GM12874 (cell line): ENCODE results near the gene POPDC2.

Experiments
- TF ChIP-seq, protein P1 (sequence below): IDR thresholded peaks from 2 replicates; pipeline ENCODE4 v1.5.1; 2011; ENCODE audit warnings: low read depth, mild to moderate bottlenecking, control low read depth, low read length, moderate library complexity; ENCODE audit not compliant: insufficient read depth

POPDC2 gene

DNA sequence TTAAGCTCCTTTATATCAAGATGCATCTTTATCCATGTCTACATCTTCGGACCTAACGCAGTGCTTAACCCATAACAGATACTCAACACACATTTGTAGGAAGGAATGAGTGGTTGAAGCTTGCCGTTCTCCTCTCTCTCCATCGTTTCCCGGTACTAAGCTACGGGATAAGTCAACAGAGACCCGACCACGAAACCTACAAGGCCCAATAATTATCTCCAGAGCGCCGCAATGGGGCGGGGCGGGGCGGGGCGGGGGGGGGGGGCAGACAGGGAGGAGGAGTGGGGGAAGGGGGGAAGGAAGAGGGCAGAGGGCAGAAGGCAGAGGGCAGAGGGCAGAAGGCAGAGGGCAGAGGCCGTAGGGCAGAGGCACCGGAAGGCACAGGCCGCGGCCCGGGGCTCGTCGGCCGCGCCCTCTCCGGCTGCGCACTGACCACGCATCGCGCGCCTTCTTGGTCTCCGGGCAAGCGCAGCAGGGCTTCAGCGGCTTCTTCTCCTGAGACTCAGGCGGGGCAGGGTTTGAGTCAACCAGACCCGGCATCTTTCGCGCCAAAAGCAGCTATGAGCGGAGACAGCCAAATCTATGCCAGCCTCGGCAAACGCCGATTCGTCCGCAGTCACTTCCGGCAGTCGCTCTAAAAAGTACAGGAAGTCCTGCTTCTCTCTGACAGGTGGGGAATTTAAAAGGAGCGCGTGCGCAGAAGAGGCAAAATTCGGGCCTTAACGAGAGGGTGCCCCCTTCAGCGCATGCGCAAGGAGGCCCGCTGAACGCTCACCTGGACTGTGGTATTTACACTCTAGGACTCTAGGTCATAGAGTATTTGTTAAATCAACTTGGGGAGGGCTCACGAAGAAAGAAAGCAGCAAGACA, 16.6 kb upstream of the POPDC2 start, which contains the start of gene COX17:
Gene COX17, minus strand, starts transcription at position 636 of the 870 bp plus-strand sequence. Its CDS starts 96 bp downstream, at position 540.
- TF ChIP-seq, protein P1, sequence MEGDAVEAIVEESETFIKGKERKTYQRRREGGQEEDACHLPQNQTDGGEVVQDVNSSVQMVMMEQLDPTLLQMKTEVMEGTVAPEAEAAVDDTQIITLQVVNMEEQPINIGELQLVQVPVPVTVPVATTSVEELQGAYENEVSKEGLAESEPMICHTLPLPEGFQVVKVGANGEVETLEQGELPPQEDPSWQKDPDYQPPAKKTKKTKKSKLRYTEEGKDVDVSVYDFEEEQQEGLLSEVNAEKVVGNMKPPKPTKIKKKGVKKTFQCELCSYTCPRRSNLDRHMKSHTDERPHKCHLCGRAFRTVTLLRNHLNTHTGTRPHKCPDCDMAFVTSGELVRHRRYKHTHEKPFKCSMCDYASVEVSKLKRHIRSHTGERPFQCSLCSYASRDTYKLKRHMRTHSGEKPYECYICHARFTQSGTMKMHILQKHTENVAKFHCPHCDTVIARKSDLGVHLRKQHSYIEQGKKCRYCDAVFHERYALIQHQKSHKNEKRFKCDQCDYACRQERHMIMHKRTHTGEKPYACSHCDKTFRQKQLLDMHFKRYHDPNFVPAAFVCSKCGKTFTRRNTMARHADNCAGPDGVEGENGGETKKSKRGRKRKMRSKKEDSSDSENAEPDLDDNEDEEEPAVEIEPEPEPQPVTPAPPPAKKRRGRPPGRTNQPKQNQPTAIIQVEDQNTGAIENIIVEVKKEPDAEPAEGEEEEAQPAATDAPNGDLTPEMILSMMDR = no peak

DNA sequence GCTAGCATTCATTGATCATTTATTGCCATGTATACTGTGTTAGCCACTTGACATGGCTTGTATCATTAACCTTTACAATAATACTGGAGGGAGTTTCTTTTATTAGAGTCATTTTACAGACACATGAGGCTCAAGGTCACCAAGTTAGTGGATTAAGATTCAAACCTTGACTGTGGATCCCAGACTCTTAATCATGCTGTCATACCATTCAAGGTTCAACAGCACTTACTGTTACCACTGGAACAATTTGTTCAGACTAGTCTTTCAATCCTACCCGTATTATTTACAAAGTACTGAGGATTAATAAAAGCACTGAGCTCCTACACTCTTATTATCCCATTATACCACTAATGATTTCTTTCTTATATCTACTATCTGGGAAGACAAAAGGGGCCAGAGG, 15.6 kb upstream of the POPDC2 start:
- TF ChIP-seq, protein P1 = no peak

DNA sequence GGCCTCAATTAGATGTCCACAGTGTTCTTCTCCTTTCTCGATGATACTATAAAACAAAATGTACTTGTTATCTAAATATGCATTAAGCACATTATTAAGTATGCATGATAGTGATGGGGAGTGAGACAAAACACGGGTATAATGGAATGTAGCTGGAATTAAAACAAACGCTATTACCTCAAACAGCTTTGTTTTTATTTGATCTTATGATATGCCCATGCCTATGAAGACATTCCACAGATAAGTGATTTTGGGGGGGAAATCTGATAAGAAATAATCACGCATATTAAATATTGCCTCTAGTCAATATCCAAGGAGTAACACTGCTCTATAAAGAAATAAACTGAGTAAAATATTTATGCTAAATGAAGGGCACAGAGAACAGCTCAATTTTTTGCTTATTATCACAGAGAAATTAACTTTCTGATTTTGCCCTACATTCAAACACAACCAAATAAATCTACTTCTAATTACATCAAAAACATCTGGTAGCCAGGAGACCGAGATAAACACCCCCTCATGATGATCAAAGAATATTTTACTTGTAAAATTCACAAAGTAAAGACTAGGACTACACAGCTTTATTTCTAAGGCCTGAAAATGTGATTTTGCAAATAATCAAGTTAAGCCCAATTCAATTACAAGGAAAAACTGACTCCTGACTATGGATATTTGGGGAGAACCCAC, 14.9 kb upstream of the POPDC2 start:
- TF ChIP-seq, protein P1 = no peak

DNA sequence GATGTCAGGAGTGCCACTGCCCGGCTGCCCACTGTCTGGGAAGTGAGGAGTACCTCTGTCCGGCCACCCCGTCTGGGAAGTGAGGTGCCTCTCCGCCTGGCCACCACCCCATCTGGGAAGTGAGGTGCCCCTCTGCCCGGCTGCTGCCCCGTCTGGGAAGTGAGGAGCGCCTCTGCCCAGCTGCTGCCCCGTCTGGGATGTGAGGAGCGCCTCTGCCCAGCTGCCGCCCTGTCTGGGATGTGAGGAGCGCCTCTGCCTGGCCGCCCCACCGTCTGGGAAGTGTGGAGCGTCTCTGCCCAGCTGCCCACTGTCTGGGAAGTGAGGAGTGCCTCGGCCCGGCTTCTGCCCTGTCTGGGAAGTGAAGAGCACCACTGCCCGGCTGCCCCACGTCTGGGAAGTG, 13.5 kb upstream of the POPDC2 start:
- TF ChIP-seq, protein P1 = no peak

DNA sequence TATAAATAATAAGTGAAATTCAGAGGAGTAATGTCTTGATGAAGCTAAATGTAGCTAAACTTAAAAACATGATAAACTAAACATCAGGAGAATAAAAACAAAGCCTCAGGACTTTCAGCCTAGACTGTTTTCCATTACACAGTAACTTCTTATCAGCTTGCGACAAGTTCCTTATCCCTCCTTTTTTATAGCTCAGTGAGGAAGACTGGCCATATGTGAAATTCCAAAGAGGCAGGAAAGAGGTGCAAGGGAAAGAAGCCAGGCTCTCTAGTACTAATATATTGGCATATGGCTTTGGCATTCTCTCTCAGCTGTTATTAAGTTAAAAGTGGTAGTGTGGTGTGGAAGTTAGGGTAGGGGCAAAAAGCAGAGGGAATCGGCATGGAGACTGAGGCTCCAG, 12.4 kb upstream of the POPDC2 start:
- TF ChIP-seq, protein P1 = no peak

DNA sequence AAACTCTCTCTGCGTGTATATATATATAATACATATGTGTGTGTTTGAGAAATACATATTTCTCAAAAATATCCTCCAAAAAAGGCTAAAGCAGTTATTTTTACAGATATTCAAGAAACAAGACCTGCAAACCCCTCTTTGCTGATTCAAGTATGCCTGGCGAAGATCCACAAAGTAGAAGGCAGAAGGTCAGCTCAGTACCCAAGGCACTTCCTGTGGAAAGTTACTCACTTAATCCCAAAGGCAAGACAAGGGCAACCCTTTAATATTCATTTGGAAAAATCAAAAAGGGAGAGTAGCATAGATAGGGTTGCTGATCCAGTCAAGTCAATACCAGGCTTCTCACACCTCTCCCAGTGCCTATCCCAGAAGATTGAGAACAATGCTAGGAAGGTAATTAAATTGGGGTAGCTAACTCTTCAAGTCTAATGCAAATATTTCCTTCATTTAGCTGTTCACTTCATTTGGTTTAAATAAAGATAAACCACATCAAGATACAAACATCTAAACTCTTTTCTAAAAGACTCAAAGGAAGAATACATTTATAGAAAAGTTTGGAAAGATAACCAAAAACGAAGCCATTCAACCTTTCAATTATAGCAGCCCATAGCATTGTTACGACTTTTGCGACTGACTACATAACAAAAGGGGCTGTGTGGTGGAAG, 9.6 kb upstream of the POPDC2 start:
- TF ChIP-seq, protein P1 = no peak

DNA sequence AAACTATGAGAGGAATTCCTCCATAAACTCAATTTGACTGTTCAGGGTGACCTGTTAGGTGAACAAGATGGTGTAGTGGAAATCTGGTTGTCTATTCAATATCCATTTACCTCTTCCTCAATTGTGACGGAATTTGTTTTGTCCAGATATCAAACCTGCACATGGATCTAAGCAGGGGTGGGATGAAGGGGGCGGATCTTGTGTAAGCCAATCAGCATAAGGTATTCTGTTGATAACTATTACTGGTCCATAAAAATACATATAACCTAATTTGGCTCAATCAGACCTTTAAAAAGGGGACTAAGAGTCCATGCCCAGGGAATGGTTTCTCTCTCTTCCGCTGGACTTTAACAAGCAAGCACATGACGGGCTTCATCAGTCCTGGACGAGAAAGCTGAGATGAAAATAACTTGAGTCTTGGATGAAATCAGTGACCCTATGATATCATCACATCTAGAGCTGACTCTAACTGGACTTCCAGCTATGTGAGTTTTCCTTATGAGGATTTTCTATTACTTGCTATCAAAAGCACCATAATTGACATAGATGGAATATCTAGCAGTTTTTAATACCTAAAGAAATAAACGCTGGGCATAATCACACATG, 5.7 kb upstream of the POPDC2 start:
- TF ChIP-seq, protein P1 = no peak
